HCT116 (cell line): ENCODE data around the gene PCAT7.

ENCODE experiments used
- ATF3 ChIP-seq: IDR thresholded peaks from 2 replicates; pipeline ENCODE4 v1.6.1; 2012
- CTCF ChIP-seq, 3 experiments: fragments of 200-600 bp in 1 of 3; sonication (generic) in 1 of 3; IDR thresholded peaks in 2 of 3; conservative IDR thresholded peaks in 1 of 3; 2 replicates each; pipeline ENCODE4 v1.5.1; 2012 to 2017; ENCODE audit warnings: low read depth in 2 of 3, low read length in 2 of 3, antibody characterized with exemption in 1 of 3, borderline replicate concordance in 1 of 3, control low read depth in 1 of 3, mild to moderate bottlenecking in 1 of 3, mixed read lengths in 1 of 3, mixed run types in 1 of 3, moderate library complexity in 1 of 3; ENCODE audit not compliant: insufficient read depth in 1 of 3
- EGR1 ChIP-seq: IDR thresholded peaks from 2 replicates; pipeline ENCODE4 v1.6.1; 2012; ENCODE audit warnings: low read depth
- EZH2 ChIP-seq: fragments of 200-600 bp; sonication (generic); IDR thresholded peaks from 2 replicates; pipeline ENCODE4 v1.6.1; 2017; ENCODE audit warnings: antibody characterized with exemption, mixed run types
- EZH2phosphoT487 ChIP-seq: fragments of 200-600 bp; IDR thresholded peaks from 2 replicates; pipeline ENCODE4 v1.6.1; 2018; ENCODE audit warnings: antibody characterized with exemption, borderline replicate concordance
- JUND ChIP-seq: IDR thresholded peaks from 2 replicates; pipeline ENCODE4 v1.6.1; 2012
- POLR2A ChIP-seq: IDR thresholded peaks from 2 replicates; pipeline ENCODE4 v1.7.0; 2011; ENCODE audit warnings: borderline replicate concordance; ENCODE audit not compliant: insufficient read depth, insufficient read length; ENCODE audit errors: extremely low read depth
- POLR2AphosphoS5 ChIP-seq: IDR thresholded peaks from 2 replicates; pipeline ENCODE4 v1.6.1; 2011; ENCODE audit warnings: mild to moderate bottlenecking, low read depth, low read length, moderate library complexity
- RAD21 ChIP-seq: IDR thresholded peaks from 2 replicates; pipeline ENCODE4 v1.6.1; 2012; ENCODE audit warnings: low read depth, mild to moderate bottlenecking
- REST ChIP-seq: IDR thresholded peaks from 2 replicates; pipeline ENCODE4 v1.6.1; 2012; ENCODE audit warnings: low read depth
- SP1 ChIP-seq: IDR thresholded peaks from 2 replicates; pipeline ENCODE4 v1.6.1; 2012; ENCODE audit warnings: low read depth
- YY1 ChIP-seq: IDR thresholded peaks from 2 replicates; pipeline ENCODE4 v1.6.1; 2011; ENCODE audit warnings: low read length, low read depth, moderate library complexity, mild to moderate bottlenecking; ENCODE audit not compliant: insufficient replicate concordance; ENCODE audit errors: extremely low read depth
- ZBTB33 ChIP-seq: IDR thresholded peaks from 2 replicates; pipeline ENCODE4 v1.6.1; 2011; ENCODE audit warnings: mild to moderate bottlenecking, low read length, moderate library complexity; ENCODE audit not compliant: insufficient replicate concordance; ENCODE audit errors: extremely low read depth
- TF ChIP-seq, protein P1 (sequence below): IDR thresholded peaks from 2 replicates; pipeline ENCODE4 v1.6.1; 2012

GRCh38 chr9:94526271-94526670, 28.6 kb upstream of the PCAT7 start:
- TF ChIP-seq POLR2A, result no peak
- TF ChIP-seq RAD21, result no peak
- no peak for TF ChIP-seq EZH2phosphoT487
- TF ChIP-seq ZBTB33, result no peak
- TF ChIP-seq, protein P1, sequence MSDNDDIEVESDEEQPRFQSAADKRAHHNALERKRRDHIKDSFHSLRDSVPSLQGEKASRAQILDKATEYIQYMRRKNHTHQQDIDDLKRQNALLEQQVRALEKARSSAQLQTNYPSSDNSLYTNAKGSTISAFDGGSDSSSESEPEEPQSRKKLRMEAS, result no peak
- TF ChIP-seq EGR1, result no peak
- no peak for TF ChIP-seq SP1
- TF ChIP-seq CTCF (IDR thresholded peaks at IDR 0.05 in 2 of 3, conservative IDR thresholded peaks at IDR 0.05 in 1 of 3; ENCODE audit: borderline replicate concordance in 1 of 3, insufficient read depth in 1 of 3, low read depth in 2 of 3, low read length in 2 of 3), result no peak
- TF ChIP-seq ATF3, result no peak
- TF ChIP-seq EZH2, result no peak
- TF ChIP-seq POLR2AphosphoS5, result no peak
- no peak for TF ChIP-seq REST
- TF ChIP-seq JUND, result no peak
- no peak for TF ChIP-seq YY1
